ENCODE data around the gene PEPD. TPM values are rescaled to one million over a fixed set of nuclear protein-coding genes. Genes with fewer than 3 reads are reported as not detected.

The PEPD gene
- polyA plus RNA-seq, 2 donors: 26.8 to 38.6 TPM

GRCh38 chr19:33441277-33441699 is 80.3 kb downstream of the PEPD start:
- 79 to 81% methylated on average over 11 of the region's 11 CpGs for WGBS, 2 donors
- Histone ChIP-seq H3K27me3 (ENCODE audit: control insufficient read depth in 1 of 2, insufficient read depth in 2 of 2, low read length in 2 of 2) (no peaks in the 10 kb centered on the region), H3K9me3 (ENCODE audit: control insufficient read depth in 2 of 2, insufficient read depth in 1 of 2, low read depth in 1 of 2, low read length in 1 of 2) (no peaks in the 10 kb centered on the region), H3K36me3 (ENCODE audit: control insufficient read depth in 2 of 2, insufficient read depth in 2 of 2, low read length in 1 of 2) (peaks cover 0 to 8% of the 10 kb centered on the region in 2 donors), H3K4me1 (ENCODE audit: control insufficient read depth in 2 of 2, insufficient read depth in 2 of 2, low read length in 1 of 2) (no peaks in the 10 kb centered on the region), H3K4me3 (ENCODE audit: low read depth in 1 of 2, low read length in 2 of 2) (no peak overlapping the region), H3K27ac (ENCODE audit: low read depth in 2 of 2, low read length in 1 of 2) (no peak overlapping the region)

GRCh38 chr19:33440682-33441081 is 80.9 kb downstream of the PEPD start:
- no peaks in the 10 kb centered on the region for H3K4me1 ChIP-seq (ENCODE audit: control insufficient read depth in 2 of 2, insufficient read depth in 2 of 2, low read length in 1 of 2)
- H3K4me3 ChIP-seq (ENCODE audit: low read depth in 1 of 2, low read length in 2 of 2): no peak overlapping the region
- no peaks in the 10 kb centered on the region for H3K9me3 ChIP-seq (ENCODE audit: control insufficient read depth in 2 of 2, insufficient read depth in 1 of 2, low read depth in 1 of 2, low read length in 1 of 2)
- no peak overlapping the region for H3K27ac ChIP-seq (ENCODE audit: low read depth in 2 of 2, low read length in 1 of 2)
- WGBS, 2 donors: 91 to 93% methylated on average over 7 of the region's 7 CpGs
- H3K27me3 ChIP-seq (ENCODE audit: control insufficient read depth in 1 of 2, insufficient read depth in 2 of 2, low read length in 2 of 2): no peaks in the 10 kb centered on the region
- peaks cover 0 to 7% of the 10 kb centered on the region in 2 donors for H3K36me3 ChIP-seq (ENCODE audit: control insufficient read depth in 2 of 2, insufficient read depth in 2 of 2, low read length in 1 of 2)

DNA sequence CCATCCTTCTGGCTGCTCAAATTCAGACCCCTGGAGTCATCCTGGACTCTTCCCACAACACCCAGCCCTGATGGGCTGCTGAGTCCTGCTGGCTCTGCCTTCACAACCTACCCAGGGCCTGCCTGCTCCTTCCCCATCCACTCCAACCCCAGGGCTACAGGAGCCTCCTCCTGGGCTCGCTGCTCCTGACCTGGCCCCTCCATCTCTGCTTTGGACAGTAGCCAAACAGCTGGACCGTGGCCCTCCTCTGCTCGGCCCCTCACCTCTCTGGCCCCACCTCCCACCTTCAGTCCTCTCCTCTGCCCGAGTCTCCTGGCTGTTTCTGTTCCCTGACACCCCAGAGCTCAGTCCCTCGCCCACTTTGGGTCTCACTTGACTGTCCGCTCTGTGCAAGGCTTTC is 81.3 kb downstream of the PEPD start:
- no peaks in the 10 kb centered on the region for H3K27me3 ChIP-seq (ENCODE audit: control insufficient read depth in 1 of 2, insufficient read depth in 2 of 2, low read length in 2 of 2)
- peaks cover 0 to 9% of the 10 kb centered on the region in 2 donors for H3K36me3 ChIP-seq (ENCODE audit: control insufficient read depth in 2 of 2, insufficient read depth in 2 of 2, low read length in 1 of 2)
- 84% methylated on average over 6 of the region's 6 CpGs for WGBS, 2 donors

DNA sequence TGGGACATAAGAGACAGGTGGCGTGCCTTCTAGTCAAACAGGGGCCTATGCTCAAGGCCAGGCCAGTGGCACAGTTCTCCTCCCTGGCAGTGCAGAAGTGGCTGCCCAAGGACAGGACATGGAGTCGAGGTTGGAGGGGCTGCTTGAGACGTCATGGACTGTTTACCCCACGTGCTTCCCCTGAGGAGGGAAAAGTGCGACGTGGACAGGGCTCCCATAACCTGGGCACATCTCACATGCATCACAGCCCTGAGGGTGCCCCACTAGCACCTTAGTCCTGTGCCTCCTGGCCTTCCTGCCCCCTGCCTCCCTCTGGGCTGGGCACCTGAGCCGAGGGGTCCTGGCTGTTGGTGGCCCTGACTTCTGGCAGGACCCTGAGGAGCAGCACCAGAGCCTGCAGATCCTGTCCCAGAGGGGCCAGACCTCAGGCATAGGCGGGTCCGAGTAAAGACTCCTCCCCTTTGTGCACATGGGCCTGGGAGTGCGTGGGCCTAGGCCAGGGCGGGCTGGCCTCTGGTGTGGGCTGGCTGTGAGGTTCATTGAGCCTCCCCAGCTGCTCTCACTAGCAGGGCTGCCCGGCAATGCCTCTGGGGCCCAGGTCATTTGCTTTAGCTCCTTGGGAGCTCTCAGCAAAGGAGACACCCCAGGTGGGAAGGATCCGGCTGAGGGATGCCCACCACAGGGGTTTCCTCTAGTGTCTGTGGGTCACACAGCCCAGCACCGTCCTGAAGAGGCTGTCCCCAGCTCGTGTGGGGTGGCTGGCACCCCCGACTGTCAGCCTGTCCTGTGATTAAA is 82.4 kb downstream of the PEPD start:
- Histone ChIP-seq H3K4me3 (ENCODE audit: low read depth in 1 of 2, low read length in 2 of 2) (no peak overlapping the region), H3K27me3 (ENCODE audit: control insufficient read depth in 1 of 2, insufficient read depth in 2 of 2, low read length in 2 of 2) (no peaks in the 10 kb centered on the region), H3K27ac (ENCODE audit: low read depth in 2 of 2, low read length in 1 of 2) (no peak overlapping the region), H3K4me1 (ENCODE audit: control insufficient read depth in 2 of 2, insufficient read depth in 2 of 2, low read length in 1 of 2) (no peaks in the 10 kb centered on the region), H3K9me3 (ENCODE audit: control insufficient read depth in 2 of 2, insufficient read depth in 1 of 2, low read depth in 1 of 2, low read length in 1 of 2) (no peaks in the 10 kb centered on the region), H3K36me3 (ENCODE audit: control insufficient read depth in 2 of 2, insufficient read depth in 2 of 2, low read length in 1 of 2) (peaks cover 0 to 9% of the 10 kb centered on the region in 2 donors)
- 85 to 87% methylated on average over 16 of the region's 16 CpGs for WGBS, 2 donors

More for the DNA sequence above, 81.3 kb downstream of the PEPD start:
- Histone ChIP-seq H3K4me1 (ENCODE audit: control insufficient read depth in 2 of 2, insufficient read depth in 2 of 2, low read length in 1 of 2) (no peaks in the 10 kb centered on the region), H3K9me3 (ENCODE audit: control insufficient read depth in 2 of 2, insufficient read depth in 1 of 2, low read depth in 1 of 2, low read length in 1 of 2) (no peaks in the 10 kb centered on the region), H3K27ac (ENCODE audit: low read depth in 2 of 2, low read length in 1 of 2) (no peak overlapping the region), H3K4me3 (ENCODE audit: low read depth in 1 of 2, low read length in 2 of 2) (no peak overlapping the region)

DNA sequence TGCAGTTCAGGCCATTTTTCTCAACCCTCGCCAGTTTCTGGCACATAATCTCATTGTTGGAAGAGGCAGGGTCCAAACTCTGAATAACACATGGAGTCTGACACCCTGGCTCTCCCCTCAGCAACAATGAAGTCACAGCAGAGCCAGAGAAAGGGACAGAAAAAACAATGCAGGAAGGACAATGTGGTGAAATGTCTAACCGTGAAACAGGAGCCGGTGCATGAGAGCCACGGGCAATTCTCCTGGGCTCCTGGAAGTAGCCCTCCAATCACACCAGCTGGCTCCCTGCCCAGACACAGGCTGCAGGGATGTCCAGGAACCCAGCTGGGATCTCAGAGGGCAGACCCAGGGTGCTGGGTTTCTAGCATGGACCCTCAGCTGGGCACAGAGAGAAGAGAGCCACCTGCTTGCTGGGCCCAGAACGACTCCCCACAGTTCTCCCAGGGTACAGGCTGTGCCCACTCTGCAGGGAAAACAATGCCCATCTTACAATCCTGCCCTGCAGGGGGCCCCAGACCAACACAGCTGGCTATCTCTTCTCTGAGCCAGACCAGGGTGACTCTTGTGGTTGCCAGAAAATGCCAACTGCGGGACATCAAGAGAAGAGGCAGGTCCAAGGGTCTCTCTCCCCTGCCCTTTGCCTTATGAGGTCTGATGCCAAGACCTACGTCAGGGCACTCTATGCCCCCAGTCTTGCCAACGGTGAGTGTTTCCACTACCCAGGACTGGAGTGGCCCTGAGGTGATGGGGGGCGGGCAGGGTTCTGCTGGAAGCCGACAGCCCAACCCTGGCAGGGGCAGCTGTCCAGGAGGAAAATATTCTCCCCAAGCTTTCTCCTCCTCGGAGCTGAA is 83.5 kb downstream of the PEPD start:
- H3K4me1 ChIP-seq (ENCODE audit: control insufficient read depth in 2 of 2, insufficient read depth in 2 of 2, low read length in 1 of 2): no peaks in the 10 kb centered on the region
- no peak overlapping the region for H3K4me3 ChIP-seq (ENCODE audit: low read depth in 1 of 2, low read length in 2 of 2)
- H3K9me3 ChIP-seq (ENCODE audit: control insufficient read depth in 2 of 2, insufficient read depth in 1 of 2, low read depth in 1 of 2, low read length in 1 of 2): no peaks in the 10 kb centered on the region
- H3K27me3 ChIP-seq (ENCODE audit: control insufficient read depth in 1 of 2, insufficient read depth in 2 of 2, low read length in 2 of 2): no peaks in the 10 kb centered on the region
- peaks cover 0 to 5% of the 10 kb centered on the region in 2 donors for H3K36me3 ChIP-seq (ENCODE audit: control insufficient read depth in 2 of 2, insufficient read depth in 2 of 2, low read length in 1 of 2)
- no peak overlapping the region for H3K27ac ChIP-seq (ENCODE audit: low read depth in 2 of 2, low read length in 1 of 2)
- WGBS, 2 donors: 67 to 72% methylated on average over 11 of the region's 11 CpGs

DNA sequence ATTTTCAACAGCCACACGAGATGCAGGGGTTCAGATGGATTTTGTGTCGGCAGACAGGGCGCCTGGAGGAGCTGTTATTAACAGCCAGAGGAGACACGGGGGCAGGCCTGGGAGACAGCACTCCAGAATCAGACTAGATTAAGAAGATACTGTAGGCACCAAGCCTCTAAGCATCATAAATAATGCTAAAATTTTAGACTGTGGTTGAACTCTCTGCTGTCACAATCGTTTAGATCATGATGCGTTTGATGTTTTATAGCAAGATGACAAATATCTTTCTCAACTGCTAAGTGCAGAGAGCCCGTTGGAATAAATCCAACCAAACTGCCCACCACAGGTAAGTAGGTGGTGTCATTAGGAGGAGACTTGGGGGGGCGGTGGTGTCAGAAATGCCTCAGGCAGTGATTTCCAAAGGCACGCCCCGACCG is 84.2 kb downstream of the PEPD start:
- WGBS, 2 donors: 55 to 58% methylated on average over 11 of the region's 11 CpGs
- no peak overlapping the region for H3K4me3 ChIP-seq (ENCODE audit: low read depth in 1 of 2, low read length in 2 of 2)
- H3K27ac ChIP-seq (ENCODE audit: low read depth in 2 of 2, low read length in 1 of 2): no peak overlapping the region
- H3K27me3 ChIP-seq (ENCODE audit: control insufficient read depth in 1 of 2, insufficient read depth in 2 of 2, low read length in 2 of 2): no peaks in the 10 kb centered on the region
- peaks cover 0 to 5% of the 10 kb centered on the region in 2 donors for H3K36me3 ChIP-seq (ENCODE audit: control insufficient read depth in 2 of 2, insufficient read depth in 2 of 2, low read length in 1 of 2)
- no peaks in the 10 kb centered on the region for H3K4me1 ChIP-seq (ENCODE audit: control insufficient read depth in 2 of 2, insufficient read depth in 2 of 2, low read length in 1 of 2)
- H3K9me3 ChIP-seq (ENCODE audit: control insufficient read depth in 2 of 2, insufficient read depth in 1 of 2, low read depth in 1 of 2, low read length in 1 of 2): no peaks in the 10 kb centered on the region

GRCh38 chr19:33436360-33437345 is 84.9 kb downstream of the PEPD start:
- Histone ChIP-seq H3K9me3 (ENCODE audit: control insufficient read depth in 2 of 2, insufficient read depth in 1 of 2, low read depth in 1 of 2, low read length in 1 of 2) (no peaks in the 10 kb centered on the region), H3K4me3 (ENCODE audit: low read depth in 1 of 2, low read length in 2 of 2) (no peak overlapping the region), H3K27me3 (ENCODE audit: control insufficient read depth in 1 of 2, insufficient read depth in 2 of 2, low read length in 2 of 2) (no peaks in the 10 kb centered on the region), H3K36me3 (ENCODE audit: control insufficient read depth in 2 of 2, insufficient read depth in 2 of 2, low read length in 1 of 2) (peaks cover 0 to 5% of the 10 kb centered on the region in 2 donors), H3K27ac (ENCODE audit: low read depth in 2 of 2, low read length in 1 of 2) (no peak overlapping the region), H3K4me1 (ENCODE audit: control insufficient read depth in 2 of 2, insufficient read depth in 2 of 2, low read length in 1 of 2) (no peaks in the 10 kb centered on the region)
- WGBS, 2 donors: 84 to 92% methylated on average over 22 of the region's 22 CpGs

GRCh38 chr19:33435706-33436359 is 85.8 kb downstream of the PEPD start:
- Histone ChIP-seq H3K4me3 (ENCODE audit: low read depth in 1 of 2, low read length in 2 of 2) (no peak overlapping the region), H3K4me1 (ENCODE audit: control insufficient read depth in 2 of 2, insufficient read depth in 2 of 2, low read length in 1 of 2) (no peaks in the 10 kb centered on the region), H3K9me3 (ENCODE audit: control insufficient read depth in 2 of 2, insufficient read depth in 1 of 2, low read depth in 1 of 2, low read length in 1 of 2) (no peaks in the 10 kb centered on the region), H3K27ac (ENCODE audit: low read depth in 2 of 2, low read length in 1 of 2) (no peak overlapping the region), H3K27me3 (ENCODE audit: control insufficient read depth in 1 of 2, insufficient read depth in 2 of 2, low read length in 2 of 2) (no peaks in the 10 kb centered on the region), H3K36me3 (ENCODE audit: control insufficient read depth in 2 of 2, insufficient read depth in 2 of 2, low read length in 1 of 2) (peaks cover 0 to 5% of the 10 kb centered on the region in 2 donors)
- 90 to 91% methylated on average over 11 of the region's 11 CpGs for WGBS, 2 donors
